T-cell (primary cell): Measurements from ENCODE around the gene LIFR. TPM values are rescaled to one million over a fixed set of nuclear protein-coding genes. Genes with fewer than 3 reads are reported as not detected.

Experiments
- ATAC-seq, 4 experiments: fragments of 200-7000 bp in 3 of 4; fragments of 150-1000 bp in 1 of 4; cut with Tn5 transposase; replicated peaks in 1 of 4; 1 replicate in 3 of 4; 2 replicates in 1 of 4; pipeline ENCODE4 v1.10.0; 2021; ENCODE audit warnings: moderate library complexity in 3 of 4, mild to moderate bottlenecking in 2 of 4, moderate number of reproducible peaks in 1 of 4
- CTCF ChIA-PET, 2 donors: fragments of 300-600 bp; sonication (Branson Sonifier 250); formaldehyde crosslinking; loops; one replicate each; lab custom pipeline; 2022; ENCODE audit warnings: antibody characterized with exemption in 2 of 2; lab: Charles Lee
- POLR2A ChIA-PET, 2 donors: fragments of 300-600 bp; sonication (Branson Sonifier 250); formaldehyde crosslinking; loops; one replicate each; lab custom pipeline; 2022; ENCODE audit warnings: antibody characterized with exemption in 2 of 2; lab: Charles Lee
- DNase-seq, 35 experiments: peaks; one replicate each; pipeline versions ENCODE4 v3.0.0 to v3.0.0-alpha.2; 2013 to 2023
- H3K27ac ChIP-seq: one replicate; pipeline ENCODE4 v1.5.1; 2013; ENCODE audit warnings: low read length
- H3K27me3 ChIP-seq, 2 experiments: replicated peaks in 1 of 2; 1 replicate in 1 of 2; 2 replicates in 1 of 2; pipeline versions ENCODE4 v1.6.1 to v1.7.0; 2013; ENCODE audit warnings: low read length in 1 of 2, mixed read lengths in 1 of 2; ENCODE audit not compliant: control insufficient read depth in 2 of 2, insufficient read depth in 2 of 2; ENCODE audit errors: extremely low read depth in 1 of 2
- H3K36me3 ChIP-seq, 2 donors: 1 replicate in 1 of 2; 2 replicates in 1 of 2; pipeline versions ENCODE4 v1.6.1 to v1.7.0; 2013; ENCODE audit warnings: low read length in 1 of 2; ENCODE audit not compliant: control insufficient read depth in 2 of 2, insufficient read depth in 1 of 2; ENCODE audit errors: extremely low read depth in 1 of 2
- H3K4me1 ChIP-seq, 2 experiments: 1 replicate in 1 of 2; 2 replicates in 1 of 2; pipeline versions ENCODE4 v1.6.1 to v1.7.0; 2013; ENCODE audit warnings: low read length in 2 of 2, mixed read lengths in 1 of 2; ENCODE audit not compliant: insufficient read depth in 2 of 2, control insufficient read depth in 1 of 2; ENCODE audit errors: extremely low read depth in 1 of 2
- H3K4me3 ChIP-seq, 2 donors: 1 replicate in 1 of 2; 2 replicates in 1 of 2; pipeline versions ENCODE4 v1.5.1 to v1.7.0; 2013; ENCODE audit warnings: mild to moderate bottlenecking in 2 of 2, low read length in 1 of 2, moderate library complexity in 1 of 2; ENCODE audit not compliant: control insufficient read depth in 1 of 2; ENCODE audit errors: extremely low read depth in 1 of 2
- H3K9me3 ChIP-seq: 2 replicates; pipeline ENCODE4 v1.7.0; 2013
- H3K27ac Mint-ChIP-seq, 2 donors: one replicate each; pipeline ENCODE4 v1.8.0; 2020 to 2021; ENCODE audit warnings: mild to moderate bottlenecking in 2 of 2, mixed read lengths in 2 of 2
- H3K27me3 Mint-ChIP-seq, 2 donors: one replicate each; pipeline ENCODE4 v1.8.0; 2021 to 2022; ENCODE audit warnings: mixed read lengths in 2 of 2
- H3K36me3 Mint-ChIP-seq: one replicate; pipeline ENCODE4 v1.8.0; 2021; ENCODE audit warnings: mixed read lengths
- H3K4me1 Mint-ChIP-seq, 3 donors: one replicate each; pipeline ENCODE4 v1.8.0; 2020 to 2022; ENCODE audit warnings: mixed read lengths in 3 of 3, mild to moderate bottlenecking in 1 of 3
- H3K4me3 Mint-ChIP-seq, 3 donors: one replicate each; pipeline ENCODE4 v1.8.0; 2020 to 2022; ENCODE audit warnings: mild to moderate bottlenecking in 3 of 3, mixed read lengths in 3 of 3, moderate library complexity in 3 of 3
- H3K9me3 Mint-ChIP-seq, 3 donors: one replicate each; pipeline ENCODE4 v1.8.0; 2020 to 2022; ENCODE audit warnings: mixed read lengths in 3 of 3
- WGBS: methylation state at CpG from one replicate; pipeline ENCODE4 v1.1.5; 2013; ENCODE audit warnings: missing lambda C conversion rate; ENCODE audit not compliant: insufficient coverage; 5-methylcytosine and 5-hydroxymethylcytosine counted together
- total RNA-seq, 35 experiments: library from RNA in 6 of 35; stranded (reverse) in 6 of 35; fragments of 120-200 nt in 1 of 35; gene quantifications; one replicate each; pipeline versions ENCODE4 v1.2.1 to v1.2.4 and lab custom pipeline; 2013 to 2026

LIFR gene
- total RNA-seq, 5 donors from 2014 or later (not counting 1 experiment from before 2014, with no cell fraction given), result 0.12 to 1.2 (median 0.66) TPM; not detected in 1

DNA sequence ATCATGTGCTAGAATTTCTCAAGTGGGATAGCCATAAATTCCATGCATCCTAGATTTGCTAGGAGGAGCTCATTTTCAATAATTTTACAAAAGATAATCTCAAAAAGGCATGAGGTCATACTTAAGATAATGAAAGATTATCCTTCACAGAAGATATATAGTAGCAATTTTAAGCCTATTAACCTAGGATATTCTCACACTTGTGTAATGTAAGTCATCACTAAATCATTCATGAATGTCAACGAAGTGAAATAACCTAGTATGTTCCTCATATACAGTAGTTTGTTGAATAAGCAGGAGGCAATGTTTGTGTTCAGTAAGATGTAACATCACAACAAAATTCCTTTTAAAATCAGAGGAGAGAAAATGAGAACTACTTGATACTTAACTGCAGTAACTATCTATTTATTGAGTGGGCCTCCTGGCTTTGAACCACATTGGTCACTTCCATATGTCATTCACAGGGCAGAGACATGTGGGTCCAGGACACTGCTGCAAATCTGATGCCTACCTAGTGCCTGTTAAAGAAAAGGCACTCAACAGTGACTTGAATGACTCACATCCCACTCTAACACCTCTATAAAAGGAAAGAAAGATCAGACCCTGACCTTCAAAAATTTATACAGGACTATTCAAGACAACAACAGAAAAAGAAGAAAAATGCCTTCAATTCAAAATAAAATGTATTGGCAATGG lies 8.2 kb downstream of the LIFR start:
- Histone ChIP-seq H3K27me3 (peaks cover 9 to 10% of the 10 kb centered on the region in 2 experiments), H3K4me3 (no peak overlapping the region), H3K4me1 (no peaks in the 10 kb centered on the region), H3K36me3 (no peaks in the 10 kb centered on the region), H3K9me3 (no peaks in the 10 kb centered on the region), H3K27ac (no peak overlapping the region)
- POLR2A ChIA-PET, result no interaction called here
- CTCF ChIA-PET, result interaction anchor here in 1 of 2 donors (2.2 kb wide), 1 partner anchor 107 kb away, joined by 10 read pairs; no protein-coding TSS in a partner anchor
- DNase-seq (no peak), ATAC-seq (no peak)
- Mint-ChIP-seq H3K36me3 (no peaks in the 10 kb centered on the region), H3K4me3 (no peak overlapping the region), H3K4me1 (no peaks in the 10 kb centered on the region), H3K9me3 (no peaks in the 10 kb centered on the region), H3K27ac (no peak overlapping the region), H3K27me3 (peaks cover 27 to 29% of the 10 kb centered on the region in 2 donors)
- no CpG with 5 or more reads among the region's 1 CpG for WGBS

DNA sequence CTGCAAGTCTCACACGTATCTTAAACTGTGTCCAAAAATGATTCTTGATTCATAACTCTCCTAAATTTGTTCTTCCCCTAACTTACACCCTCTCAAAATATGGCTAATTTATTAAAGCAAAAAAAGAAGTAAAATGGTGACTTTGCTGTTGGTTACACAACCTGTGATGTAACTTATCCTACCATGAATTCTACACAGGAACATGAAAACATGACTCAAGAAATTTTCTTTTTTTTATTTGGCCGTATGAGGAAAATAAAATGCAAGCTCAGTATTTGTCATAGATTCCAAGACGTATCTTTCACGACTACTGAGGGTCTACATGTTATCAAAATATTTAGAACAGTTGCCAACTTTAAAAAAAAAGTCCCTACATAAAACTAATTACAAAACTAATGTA lies 9.2 kb downstream of the LIFR start:
- peaks cover 21 to 24% of the 10 kb centered on the region in 2 donors for H3K27me3 Mint-ChIP-seq
- CTCF ChIA-PET, result interaction anchor here in 1 of 2 donors (2.2 kb wide), 1 partner anchor 106 kb away, joined by 10 read pairs; no protein-coding TSS in a partner anchor
- H3K4me3 Mint-ChIP-seq, result no peak overlapping the region
- no peak for DNase-seq
- POLR2A ChIA-PET, result no interaction called here
- H3K36me3 ChIP-seq, result no peaks in the 10 kb centered on the region
- no peak overlapping the region for H3K27ac Mint-ChIP-seq
- H3K9me3 Mint-ChIP-seq, result no peaks in the 10 kb centered on the region
- peaks cover 6 to 9% of the 10 kb centered on the region in 2 experiments for H3K27me3 ChIP-seq
- WGBS, result no CpG with 5 or more reads among the region's 4 CpGs
- no peaks in the 10 kb centered on the region for H3K36me3 Mint-ChIP-seq
- H3K4me1 ChIP-seq, result no peaks in the 10 kb centered on the region
- no peak for ATAC-seq
- no peaks in the 10 kb centered on the region for H3K4me1 Mint-ChIP-seq
- H3K4me3 ChIP-seq, result no peak overlapping the region
- H3K27ac ChIP-seq, result no peak overlapping the region
- no peaks in the 10 kb centered on the region for H3K9me3 ChIP-seq

DNA sequence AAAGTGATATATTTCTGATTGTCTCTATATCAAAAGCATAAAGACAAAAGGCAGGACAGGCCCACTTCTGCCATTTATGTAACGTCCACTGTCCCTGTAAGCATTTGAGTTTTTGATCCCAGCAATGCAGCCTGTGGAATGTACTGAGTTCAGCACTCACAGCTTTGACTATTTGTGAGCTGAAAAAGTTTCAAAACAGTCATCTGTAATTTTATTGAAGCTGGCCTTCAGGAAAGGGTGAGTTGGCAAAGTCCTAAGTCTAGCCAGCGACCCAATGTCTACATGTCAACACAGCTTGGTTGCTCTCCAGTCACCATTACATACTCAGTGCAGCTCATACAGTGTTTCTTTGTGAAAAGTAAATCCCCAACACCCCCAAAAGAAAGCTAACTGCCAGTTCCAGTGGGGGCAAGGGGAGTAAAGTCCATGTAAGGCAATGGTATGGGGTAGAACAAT lies 9.7 kb downstream of the LIFR start:
- no peak for DNase-seq
- no peaks in the 10 kb centered on the region for H3K36me3 Mint-ChIP-seq
- H3K27ac Mint-ChIP-seq, result no peak overlapping the region
- Histone ChIP-seq H3K27ac (no peak overlapping the region), H3K4me3 (no peak overlapping the region), H3K9me3 (no peaks in the 10 kb centered on the region), H3K36me3 (no peaks in the 10 kb centered on the region), H3K27me3 (peaks cover 6 to 8% of the 10 kb centered on the region in 2 experiments), H3K4me1 (no peaks in the 10 kb centered on the region)
- H3K9me3 Mint-ChIP-seq, result no peaks in the 10 kb centered on the region
- no peaks in the 10 kb centered on the region for H3K4me1 Mint-ChIP-seq
- ChIA-PET POLR2A (no interaction called here), CTCF (interaction anchor here in 1 of 2 donors (2.2 kb wide), 1 partner anchor 105 kb away, joined by 10 read pairs; no protein-coding TSS in a partner anchor)
- ATAC-seq, result no peak
- H3K4me3 Mint-ChIP-seq, result no peak overlapping the region
- 100% methylated on average over 1 of the region's 2 CpGs for WGBS
- peaks cover 16 to 22% of the 10 kb centered on the region in 2 donors for H3K27me3 Mint-ChIP-seq

DNA sequence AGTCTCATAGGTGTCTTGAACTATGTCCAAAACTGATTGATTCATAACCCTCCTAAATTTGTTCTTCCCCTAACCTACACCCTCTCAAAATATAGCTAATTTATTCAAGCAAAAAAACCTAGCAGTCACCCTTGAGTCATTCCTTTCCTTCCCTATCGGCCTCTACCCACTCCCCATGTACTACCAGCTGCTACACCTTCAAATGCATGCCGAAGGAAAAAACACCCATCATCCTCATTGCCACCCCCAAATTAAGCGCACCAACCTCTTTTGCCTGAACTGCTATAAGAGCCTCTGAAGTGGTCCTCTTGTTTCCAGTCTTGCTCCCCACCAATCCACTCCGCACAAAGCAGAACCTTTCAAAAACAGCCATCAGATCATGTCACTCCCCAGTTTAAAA lies 12.6 kb downstream of the LIFR start:
- H3K27ac ChIP-seq, result no peak overlapping the region
- CTCF ChIA-PET, result no interaction called here

DNA sequence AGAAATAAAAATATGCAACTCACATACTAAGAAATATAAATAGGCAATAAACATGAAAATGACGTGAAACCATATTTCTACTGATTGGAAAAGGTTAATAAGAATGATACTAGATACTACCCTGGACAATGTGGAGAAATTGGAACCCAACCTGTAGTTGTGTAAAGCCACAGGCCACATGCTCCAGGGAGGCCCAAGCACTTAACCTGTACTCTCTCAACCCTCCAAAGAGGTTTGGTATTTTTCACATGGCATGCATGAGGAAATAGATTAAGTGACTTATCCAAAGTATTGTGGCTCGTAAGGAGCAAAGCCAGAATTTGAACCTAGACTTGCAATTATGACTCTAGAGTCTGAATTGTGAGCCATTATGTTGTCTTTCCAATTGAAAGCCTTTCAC lies 13.4 kb downstream of the LIFR start:
- H3K9me3 ChIP-seq, result no peaks in the 10 kb centered on the region
- H3K36me3 ChIP-seq, result no peaks in the 10 kb centered on the region
- no peak for ATAC-seq
- Mint-ChIP-seq H3K4me1 (no peaks in the 10 kb centered on the region), H3K27ac (no peak overlapping the region), H3K36me3 (no peaks in the 10 kb centered on the region), H3K9me3 (no peaks in the 10 kb centered on the region), H3K27me3 (peaks cover 21 to 32% of the 10 kb centered on the region in 2 donors), H3K4me3 (no peak overlapping the region)
- ChIA-PET POLR2A (no interaction called here), CTCF (no interaction called here)
- H3K4me3 ChIP-seq, result no peak overlapping the region
- no peak overlapping the region for H3K27ac ChIP-seq
- H3K4me1 ChIP-seq, result no peaks in the 10 kb centered on the region
- DNase-seq, result no peak
- peaks cover 0 to 3% of the 10 kb centered on the region in 2 experiments for H3K27me3 ChIP-seq
- WGBS, result 100% methylated on average over 1 of the region's 2 CpGs

More for the DNA sequence above, 12.6 kb downstream of the LIFR start:
- Histone ChIP-seq H3K9me3 (no peaks in the 10 kb centered on the region), H3K27me3 (peaks cover 0 to 3% of the 10 kb centered on the region in 2 experiments), H3K36me3 (no peaks in the 10 kb centered on the region), H3K4me1 (no peaks in the 10 kb centered on the region), H3K4me3 (no peak overlapping the region)
- Mint-ChIP-seq H3K4me1 (no peaks in the 10 kb centered on the region), H3K9me3 (no peaks in the 10 kb centered on the region), H3K36me3 (no peaks in the 10 kb centered on the region), H3K27me3 (peaks cover 16 to 23% of the 10 kb centered on the region in 2 donors), H3K4me3 (no peak overlapping the region), H3K27ac (no peak overlapping the region)
- whole genome bisulfite sequencing, result 81% methylated on average over 4 of the region's 4 CpGs
- ATAC-seq (no peak), DNase-seq (no peak)
- POLR2A ChIA-PET, result no interaction called here

DNA sequence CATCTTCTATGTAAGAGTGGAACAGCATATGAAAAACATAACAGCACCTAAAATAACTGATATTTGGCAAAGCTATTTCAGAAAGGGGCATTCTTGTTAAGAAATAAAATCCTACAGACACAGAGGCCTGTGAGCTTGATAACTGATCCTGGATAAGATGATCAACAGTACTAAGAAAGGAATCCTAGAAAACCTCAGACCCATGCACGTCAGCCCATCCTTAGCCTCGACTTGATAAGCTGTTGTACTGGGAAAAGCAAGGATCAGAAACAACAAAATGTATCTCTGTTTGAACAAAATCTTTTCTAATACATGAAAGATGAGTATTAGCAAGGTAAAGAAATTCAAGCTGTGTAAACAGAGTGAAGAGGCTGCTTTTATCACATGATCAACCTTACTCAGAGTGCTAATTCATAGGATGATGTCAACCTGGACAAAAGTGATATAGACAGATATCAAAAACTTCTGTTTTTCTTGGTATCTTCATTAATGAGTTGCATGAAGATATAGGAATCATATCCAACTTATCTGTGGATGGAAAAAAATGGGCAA lies 15.2 kb downstream of the LIFR start:
- Mint-ChIP-seq H3K27me3 (peaks cover 24 to 37% of the 10 kb centered on the region in 2 donors), H3K27ac (no peak overlapping the region), H3K9me3 (no peaks in the 10 kb centered on the region), H3K4me3 (no peak overlapping the region), H3K36me3 (no peaks in the 10 kb centered on the region), H3K4me1 (no peaks in the 10 kb centered on the region)
- ATAC-seq, result no peak
- H3K27ac ChIP-seq, result no peak overlapping the region
- no peaks in the 10 kb centered on the region for H3K36me3 ChIP-seq
- H3K27me3 ChIP-seq, result peaks cover 0 to 3% of the 10 kb centered on the region in 2 experiments
- ChIA-PET POLR2A (no interaction called here), CTCF (interaction anchor here in 1 of 2 donors (1.0 kb wide), 1 partner anchor 99 kb away, joined by 4 read pairs; no protein-coding TSS in a partner anchor)
- no peaks in the 10 kb centered on the region for H3K4me1 ChIP-seq
- WGBS, result no CpG with 5 or more reads among the region's 2 CpGs
- H3K9me3 ChIP-seq, result no peaks in the 10 kb centered on the region
- H3K4me3 ChIP-seq, result no peak overlapping the region
- no peak for DNase-seq
